Measurements from ENCODE around the gene KCNQ1. TPM values are rescaled to one million over a fixed set of nuclear protein-coding genes. Genes with fewer than 3 reads are reported as not detected.

KCNQ1 gene
- total RNA-seq, 1 donor from 2014 or later, result 1.1 TPM

DNA sequence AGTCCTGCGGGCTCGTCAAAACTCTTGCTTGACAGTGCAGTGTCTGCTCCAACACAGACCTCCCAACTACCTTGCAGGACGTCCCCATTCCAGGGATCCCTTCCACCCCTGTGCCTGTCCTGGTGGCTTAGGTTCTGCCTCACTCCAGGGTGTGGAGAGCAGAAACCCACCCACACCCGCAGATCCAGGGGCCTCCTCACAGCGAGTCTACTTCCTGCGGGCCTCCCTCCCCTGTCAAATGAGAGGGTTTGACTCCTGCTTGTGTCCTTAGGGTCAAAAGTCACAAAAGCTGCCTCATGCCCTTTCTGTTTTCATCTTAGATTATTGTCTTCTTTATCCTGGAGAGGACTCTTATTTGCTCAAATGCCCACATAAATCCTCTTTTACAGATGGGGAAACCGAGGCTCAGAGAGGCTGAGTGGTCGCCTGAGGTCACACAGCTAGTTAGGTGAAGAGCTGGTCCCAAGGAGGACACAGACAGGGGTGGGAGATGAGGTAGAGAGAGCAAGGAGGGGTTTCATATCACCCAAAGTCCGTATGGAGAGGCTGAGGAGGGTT is 336.1 kb downstream of the KCNQ1 start:
- no peak for DNase-seq (ENCODE audit: extremely low read depth, low read depth, low spot score)

DNA sequence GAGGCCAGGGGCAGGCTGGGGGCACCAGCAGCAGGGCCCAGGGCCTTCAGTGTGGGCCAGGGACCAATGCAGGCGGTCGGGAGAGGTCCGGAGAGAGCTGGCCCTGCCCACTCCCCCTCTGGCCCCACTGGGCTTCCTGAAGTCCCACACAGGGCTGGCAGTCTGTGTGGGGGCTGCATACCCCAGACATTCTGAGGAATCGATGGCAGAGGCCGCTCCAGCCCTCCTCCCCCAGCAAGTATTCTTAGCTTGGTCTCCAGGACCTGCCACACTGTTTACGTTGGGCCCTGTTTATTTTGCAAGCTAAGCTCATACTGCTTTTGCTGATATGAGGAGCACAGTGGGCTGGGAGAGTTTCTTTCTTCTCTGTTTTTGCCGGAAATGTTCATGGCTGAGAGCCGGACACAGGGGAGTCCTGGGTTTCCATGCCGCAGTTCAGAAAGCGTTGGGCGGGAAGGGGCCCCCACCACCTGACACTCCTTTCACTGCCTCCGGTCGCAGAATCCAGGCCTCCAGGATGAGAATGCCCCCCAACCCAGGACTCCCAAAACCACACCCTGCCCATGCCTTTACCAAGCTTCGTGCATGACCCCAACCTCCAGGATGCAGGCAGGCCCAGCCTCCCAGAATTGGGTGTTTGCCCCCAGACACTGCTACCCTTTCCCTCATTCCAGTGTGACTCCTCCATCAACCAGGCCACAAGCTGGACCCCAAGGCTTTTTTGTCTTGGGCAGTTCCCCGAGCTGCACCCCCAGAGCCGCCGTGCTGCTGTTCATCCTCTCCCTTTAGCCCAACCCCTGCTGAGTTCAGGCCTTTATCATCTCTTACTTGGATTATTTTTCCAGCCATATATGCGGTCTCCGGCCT is 336.8 kb downstream of the KCNQ1 start:
- DNase-seq (ENCODE audit: extremely low read depth, low read depth, low spot score), result no peak

DNA sequence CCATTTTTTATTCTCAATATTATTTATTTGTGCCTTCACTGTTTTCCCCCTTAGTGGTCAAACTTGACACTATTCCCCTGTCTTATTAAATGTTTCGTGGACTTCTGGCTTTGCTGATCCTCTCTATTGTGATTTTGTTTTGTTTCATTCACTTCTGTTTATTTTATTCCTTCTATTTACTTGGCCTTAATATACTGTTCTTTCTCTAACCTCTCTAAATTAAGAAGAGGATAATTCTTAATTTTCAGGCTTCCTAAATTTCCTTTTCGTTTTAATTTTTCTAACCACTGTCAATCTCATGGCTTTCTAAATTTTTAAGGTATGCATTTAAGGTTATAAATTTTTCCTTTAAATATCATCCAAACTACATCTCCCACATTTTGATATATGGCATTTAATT is 338.0 kb downstream of the KCNQ1 start:
- DNase-seq (ENCODE audit: extremely low read depth, low read depth, low spot score), result no peak

DNA sequence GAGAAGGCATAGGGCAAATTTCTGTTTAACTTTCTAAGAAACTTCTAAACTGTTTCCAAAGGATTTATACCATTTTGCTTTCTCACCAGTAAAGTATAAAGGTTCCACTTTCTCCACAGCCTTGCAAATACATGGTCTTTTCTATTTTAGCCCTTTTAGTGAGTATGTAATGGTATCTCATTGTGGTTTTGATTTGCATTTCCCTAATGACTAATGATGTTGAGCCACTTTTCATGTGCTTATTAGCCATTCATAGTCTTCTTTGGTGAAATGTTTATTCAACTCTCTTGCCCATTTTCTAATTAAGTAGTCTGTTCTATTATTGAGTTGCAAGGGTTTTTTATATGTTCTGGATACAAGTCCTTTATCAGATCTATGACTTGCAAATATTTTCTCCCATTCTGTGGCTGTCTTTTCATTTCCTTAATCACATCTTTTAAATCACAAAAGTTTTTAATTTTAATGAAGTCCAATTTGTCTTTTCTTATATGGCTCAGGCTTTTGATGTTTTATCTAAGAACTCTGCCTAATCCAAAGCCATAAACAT is 338.8 kb downstream of the KCNQ1 start:
- DNase-seq (ENCODE audit: extremely low read depth, low read depth, low spot score), result no peak

DNA sequence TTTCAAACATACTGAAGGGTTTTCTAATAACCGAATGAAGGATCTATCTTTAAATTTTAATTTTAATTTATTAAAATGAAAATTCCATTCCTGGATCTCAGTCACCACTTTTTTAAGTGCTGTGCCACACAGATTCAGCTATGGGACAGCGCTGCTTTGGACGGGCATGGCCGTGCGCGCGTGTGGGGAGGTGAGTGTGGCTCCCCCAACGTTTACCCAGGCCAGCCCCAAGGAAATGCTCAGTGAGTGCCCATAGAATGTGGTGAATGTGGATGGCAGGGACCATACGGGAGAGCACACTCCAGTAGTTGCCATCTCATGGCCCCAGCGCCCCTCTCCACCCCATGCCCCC is 343.0 kb downstream of the KCNQ1 start:
- DNase-seq (ENCODE audit: extremely low read depth, low read depth, low spot score), result no peak

DNA sequence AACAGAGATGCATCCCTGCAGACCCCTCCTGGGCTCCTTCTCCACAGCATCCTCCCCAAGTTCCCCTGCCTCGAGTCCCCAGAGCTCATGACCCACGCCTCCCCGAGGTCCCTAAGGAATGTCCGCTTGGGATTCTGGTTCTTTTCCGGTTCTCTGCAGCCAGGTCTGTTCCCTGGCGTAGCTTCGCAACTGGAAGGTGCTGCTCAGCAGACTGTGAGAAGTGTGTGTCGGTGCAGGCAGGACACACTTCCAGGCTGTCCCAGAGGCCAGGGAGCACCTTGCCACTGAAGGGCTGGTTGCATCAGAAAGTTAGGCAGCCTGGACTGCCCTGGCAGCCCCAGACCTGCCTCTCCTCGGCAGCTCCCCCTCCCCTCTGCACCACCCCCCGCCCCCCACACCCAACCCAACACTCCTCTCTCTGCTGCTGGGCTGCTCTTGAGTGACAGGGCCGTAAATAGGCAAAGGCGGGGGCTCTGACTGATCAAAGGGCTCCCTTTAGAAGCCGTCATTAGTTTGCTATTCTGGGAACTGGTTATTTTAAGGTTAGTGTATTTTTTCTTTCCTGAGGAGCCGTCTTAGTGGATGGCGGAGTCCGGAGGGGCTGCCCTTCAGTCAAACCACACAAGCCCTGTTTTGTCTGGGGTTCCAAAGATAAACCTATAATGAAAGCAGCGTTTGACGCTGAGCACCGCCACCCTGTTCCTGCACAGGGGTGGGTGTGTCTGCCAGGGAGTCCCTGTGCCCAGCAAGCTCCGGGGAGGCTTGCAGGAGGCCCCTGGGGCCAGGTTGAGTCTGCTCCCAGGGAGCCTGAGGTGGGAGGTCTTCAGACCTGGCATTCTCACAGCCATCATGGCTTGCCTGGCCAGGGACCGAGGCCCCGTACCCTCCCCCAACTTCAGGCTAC is 343.6 kb downstream of the KCNQ1 start:
- no peak for DNase-seq (ENCODE audit: extremely low read depth, low read depth, low spot score)

DNA sequence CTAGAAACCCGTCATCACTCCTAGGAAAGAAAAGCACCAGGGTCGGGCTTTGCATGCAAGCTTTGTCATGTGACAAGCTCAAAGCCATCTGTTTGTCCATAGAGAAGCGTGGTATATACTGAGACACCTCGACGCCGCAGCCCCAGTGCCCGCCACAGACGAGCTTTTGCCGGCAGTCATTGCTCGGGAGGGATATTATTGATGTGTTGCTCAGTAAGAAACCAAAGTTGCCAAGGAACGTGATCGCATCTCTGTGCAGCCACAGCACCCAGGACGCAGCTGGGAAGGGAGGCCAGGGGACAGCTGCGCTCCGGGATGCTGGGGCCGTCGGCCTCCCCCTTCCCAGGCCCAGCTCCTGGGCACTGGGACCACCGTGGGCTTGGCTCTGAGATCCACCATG is 344.5 kb downstream of the KCNQ1 start:
- DNase-seq (ENCODE audit: extremely low read depth, low read depth, low spot score), result no peak

DNA sequence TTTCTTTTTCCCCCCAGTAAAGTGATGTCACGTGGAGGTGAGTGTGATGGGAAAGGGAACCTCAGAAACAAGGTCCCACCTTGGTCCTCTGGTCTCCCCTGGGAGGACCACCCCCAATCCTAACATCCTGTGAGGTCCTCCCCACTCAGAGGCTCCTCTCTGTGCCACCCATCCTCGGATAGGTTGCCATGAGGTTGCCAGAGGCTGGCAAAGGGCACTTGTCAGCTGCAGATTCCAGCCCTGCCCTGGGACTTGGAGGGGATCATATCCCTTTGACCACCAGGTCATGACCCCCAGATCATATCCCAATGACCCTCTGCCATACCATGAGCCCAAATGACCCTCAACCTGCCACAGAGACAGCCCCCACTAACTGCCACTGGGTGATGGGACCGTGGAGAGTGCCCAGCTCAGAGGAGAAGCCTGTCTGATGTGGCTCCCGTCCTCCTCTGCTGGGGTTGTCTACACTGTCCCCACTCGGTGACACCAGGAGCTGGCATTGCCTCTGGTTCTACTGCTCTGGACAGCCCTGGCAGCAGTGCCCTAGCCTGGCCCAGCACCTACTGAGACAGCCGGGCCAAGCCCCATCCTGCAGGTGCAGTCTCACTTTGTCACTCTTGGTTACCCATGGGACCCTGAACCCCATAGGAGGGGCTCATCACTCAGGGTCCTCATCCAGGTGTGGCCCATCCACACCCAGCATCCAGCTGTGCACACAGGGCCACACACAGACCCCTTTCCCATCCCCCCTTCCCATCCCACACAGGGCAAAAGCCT is 345.2 kb downstream of the KCNQ1 start:
- no peak for DNase-seq (ENCODE audit: extremely low read depth, low read depth, low spot score)

DNA sequence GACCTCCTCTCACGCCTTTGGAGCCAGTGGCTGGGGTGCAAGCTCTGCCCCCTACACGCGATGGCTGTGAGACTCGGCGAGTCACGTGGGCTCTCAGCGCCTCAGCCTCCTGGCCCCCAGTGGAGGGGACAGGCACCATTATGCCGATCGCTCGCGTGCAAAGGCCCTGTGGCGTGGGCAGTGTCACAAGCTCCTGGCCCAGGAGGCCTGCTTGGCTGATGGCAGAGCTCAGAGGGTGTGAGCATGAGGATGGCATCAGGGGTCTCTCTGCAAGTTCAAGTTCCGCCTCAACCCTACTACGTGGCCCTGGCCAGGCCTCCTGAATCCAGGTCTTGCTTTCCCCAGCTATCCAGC is 345.7 kb downstream of the KCNQ1 start:
- DNase-seq (ENCODE audit: extremely low read depth, low read depth, low spot score), result no peak

DNA sequence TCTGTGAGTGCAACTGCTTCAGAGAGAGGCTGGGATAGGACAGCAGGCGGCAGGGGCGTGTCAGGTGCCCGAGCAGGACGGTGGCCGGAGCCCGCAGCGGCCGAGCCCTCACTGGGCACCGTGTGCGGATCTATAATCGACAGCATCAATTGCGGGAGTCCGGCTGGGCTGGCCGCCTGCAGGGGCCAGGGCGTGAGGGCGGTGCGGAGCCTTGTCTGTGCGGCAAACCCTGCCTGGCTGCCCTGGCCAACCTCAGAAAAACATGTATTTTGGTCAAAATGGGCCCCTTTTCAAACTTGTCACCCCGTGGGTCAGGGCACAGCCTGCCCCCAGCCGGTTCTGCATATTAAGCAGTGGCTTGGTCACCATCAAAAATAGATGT is 346.3 kb downstream of the KCNQ1 start:
- no peak for DNase-seq (ENCODE audit: extremely low read depth, low read depth, low spot score)

DNA sequence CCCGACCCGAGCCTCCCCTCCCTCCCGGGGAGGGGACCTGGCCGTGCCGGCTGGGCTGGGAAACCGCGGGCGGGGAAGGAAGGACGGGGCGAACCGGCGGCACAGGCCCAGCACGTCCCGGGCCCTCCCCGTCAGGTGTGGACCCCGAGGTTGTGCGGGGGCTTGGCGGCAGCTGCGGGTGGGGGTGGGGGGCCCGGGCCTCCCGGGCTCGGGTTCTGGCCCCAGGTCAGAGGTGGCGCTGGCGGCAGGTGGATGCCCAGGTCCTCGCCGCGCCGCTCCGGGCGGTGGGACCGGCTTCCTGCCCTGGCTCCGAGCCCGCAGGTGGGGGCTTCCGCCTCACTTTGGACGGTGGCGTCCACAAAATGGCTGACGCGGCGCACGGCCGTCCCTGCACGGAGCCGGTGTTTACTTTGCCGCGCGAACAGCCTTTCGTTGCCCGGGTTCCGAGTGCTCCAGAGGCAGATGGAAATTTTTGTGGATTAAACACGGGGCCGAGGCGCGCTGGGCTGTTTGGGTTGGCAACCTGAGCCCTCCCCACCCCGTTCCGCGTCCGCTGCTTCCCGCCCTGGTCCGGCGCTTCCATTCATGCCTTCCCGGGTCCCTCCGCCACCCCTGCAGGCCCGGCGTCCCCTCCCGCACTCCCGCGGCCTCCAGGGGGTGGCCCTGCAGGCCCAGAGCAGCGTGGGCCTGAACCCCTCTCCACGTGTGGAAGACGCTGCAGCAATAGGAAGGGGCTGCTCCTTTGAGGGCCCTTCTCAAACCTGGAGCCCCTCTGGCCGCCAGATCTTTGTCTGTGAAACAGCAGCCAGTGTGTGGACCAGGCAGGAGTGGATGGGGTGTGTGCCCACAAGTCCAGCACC is 346.9 kb downstream of the KCNQ1 start:
- no peak for DNase-seq (ENCODE audit: extremely low read depth, low read depth, low spot score)

DNA sequence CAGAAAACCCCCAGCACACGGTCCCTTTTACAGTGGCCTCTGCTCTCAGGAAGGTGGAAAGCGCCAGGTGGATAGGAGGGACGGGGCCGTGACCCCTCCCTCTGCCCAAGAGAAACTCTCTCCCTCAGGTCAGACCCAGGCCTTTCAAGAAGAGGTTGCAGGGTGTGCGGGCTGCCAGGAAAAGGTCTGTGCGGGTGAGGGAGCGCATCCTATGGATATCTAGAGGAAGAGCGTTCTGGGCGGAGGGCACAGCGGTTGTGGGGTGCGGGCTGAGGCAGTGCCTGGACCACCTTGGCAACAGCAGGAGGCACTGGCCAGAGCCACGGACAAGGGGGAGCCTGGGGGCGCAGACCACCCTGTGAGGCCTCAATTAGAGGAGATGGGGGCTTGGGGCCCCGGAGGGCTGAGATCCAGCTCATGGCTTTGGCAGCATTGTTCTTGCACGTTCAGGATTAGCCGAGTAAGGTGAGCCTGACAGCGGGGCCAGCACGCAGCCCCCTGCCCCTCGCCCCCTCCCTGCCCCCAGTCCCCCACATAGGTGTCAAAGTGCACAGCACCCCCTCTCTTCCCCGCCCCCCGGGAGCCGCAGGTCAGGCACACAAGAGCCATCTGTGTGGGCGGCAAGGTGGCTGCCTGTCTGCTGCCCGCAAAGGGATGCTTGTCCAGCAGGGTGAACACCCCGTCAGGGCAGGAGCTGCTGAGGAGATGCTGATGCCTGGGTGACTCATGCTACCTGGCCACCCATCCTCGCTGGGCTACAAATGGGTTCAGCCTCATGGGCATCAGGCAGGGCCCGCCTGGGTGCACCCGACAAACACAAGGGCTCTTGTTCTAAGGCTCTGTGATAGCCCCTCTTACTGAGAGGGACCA is 347.8 kb downstream of the KCNQ1 start:
- no peak for DNase-seq (ENCODE audit: extremely low read depth, low read depth, low spot score)

DNA sequence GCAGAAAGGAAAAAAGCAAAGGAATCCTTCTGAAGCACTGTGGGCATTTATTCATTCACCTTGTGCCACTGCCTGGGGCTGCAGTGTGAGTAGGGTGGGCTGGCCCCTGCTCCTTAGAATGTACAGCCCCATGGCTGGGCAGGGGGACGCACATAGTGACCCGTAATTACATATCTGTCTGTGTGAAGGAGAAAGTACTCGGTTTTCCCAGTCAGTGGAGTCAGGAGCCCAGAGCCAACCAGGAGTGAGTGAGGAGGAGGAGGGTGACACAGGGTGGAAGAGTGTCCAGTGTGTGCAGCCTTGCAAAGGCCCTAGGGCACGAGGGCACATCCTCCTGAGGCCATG is 348.9 kb downstream of the KCNQ1 start:
- no peak for DNase-seq (ENCODE audit: extremely low read depth, low read depth, low spot score)

DNA sequence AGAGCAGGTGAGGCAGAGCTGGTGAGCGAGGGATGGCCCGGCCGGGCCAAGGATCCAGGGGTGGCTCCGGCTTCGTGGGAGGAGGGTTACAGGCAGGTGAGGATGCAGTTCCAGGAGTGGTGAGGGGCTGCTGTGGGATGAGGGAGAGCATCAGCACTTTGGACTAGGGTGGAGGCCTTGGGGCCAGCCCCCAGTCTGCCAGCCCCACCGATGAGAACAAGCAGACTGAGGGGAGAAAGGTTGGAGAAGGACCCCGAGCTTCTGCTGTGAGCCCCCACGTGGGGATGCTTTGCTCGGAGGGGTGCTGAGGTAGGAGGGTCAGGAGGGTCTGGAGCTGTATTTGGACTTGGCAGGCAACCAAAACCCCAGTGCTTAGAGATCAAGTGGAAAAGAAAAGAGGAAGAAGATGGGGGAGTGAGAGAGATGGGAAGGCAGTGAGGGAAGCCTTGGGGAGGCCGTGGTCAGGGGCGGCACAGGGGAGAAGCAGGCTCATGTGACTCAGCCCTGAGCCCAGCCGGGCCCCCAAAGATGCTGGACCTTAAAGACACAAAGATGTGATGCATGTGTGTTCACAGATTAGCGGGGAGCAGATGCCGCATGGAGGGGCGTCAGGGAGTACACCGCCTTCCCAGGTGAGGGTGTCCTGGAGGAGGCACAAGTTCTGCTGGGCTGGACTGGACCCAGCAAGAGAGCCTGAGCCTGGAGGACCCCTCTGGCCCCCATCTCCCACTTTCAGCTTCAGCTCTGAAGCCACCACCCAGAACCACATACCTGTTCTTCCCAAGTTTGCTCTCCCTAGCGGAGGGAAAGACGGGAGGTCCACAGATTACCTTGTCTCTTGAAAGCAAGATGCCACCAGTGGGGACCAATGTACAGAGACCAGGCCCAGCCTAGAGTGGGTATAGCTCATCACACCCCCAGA is 349.5 kb downstream of the KCNQ1 start:
- no peak for DNase-seq (ENCODE audit: extremely low read depth, low read depth, low spot score)

DNA sequence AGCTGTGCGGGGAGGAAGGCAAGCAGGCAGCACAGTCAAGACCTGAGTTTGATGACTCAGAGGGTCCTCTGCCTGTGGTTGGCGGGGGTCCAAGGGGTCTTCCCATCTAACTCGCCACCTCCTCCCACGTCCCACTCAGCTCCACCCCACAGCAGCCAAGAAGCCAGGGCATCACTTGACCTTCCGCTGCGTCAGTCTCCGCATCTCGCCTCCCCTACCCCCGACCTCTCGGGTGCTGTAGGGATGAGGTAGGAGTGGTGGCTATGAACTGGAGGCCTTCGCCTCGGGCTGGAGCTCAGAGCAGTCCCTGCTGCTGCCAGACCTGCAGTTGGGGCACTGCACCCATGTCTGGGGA is 350.1 kb downstream of the KCNQ1 start:
- no peak for DNase-seq (ENCODE audit: extremely low read depth, low read depth, low spot score)

DNA sequence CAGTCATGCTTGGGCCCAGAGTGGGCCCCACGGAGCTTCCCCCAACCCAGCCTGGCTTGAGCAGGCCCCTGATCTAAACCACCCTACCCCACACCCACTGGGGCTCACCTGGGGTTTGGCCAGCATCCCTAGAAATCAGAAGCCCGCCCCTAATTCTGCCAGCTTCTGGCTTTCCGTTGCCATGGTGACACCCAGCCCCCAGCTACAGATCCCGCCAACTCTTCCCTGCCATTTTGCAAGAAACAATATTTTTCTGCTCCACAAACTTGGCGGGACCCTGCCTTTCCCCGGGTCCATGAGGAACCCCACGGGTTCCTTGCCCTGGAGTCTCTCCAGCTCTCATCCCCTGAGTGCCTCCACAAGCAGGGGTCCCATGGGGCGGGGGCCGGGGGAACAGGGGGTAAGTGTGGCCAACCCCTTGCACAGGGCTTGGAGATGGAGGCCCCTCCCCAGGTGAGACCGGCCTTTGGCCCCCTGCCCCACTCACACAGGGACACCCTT is 350.7 kb downstream of the KCNQ1 start:
- DNase-seq (ENCODE audit: extremely low read depth, low read depth, low spot score), result no peak

DNA sequence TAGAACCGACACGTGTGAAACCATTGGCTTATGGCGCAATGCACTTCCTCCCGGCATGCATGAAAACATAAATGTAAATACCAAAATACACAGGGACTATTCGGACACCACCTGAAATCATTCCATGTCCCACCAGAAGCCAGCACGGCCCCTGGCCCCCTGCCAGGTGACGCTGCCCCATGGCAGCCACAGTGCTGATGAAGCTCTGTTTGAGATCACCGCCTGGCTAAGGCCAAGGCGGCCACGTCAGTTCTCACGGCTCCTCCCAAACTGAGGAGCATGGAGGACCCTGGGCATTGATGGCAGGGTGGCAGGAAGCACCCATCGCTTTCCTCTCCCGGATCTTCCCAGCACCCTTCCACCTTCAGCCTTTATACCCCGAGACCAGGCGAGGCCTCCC is 351.3 kb downstream of the KCNQ1 start:
- no peak for DNase-seq (ENCODE audit: extremely low read depth, low read depth, low spot score)
